Stimulated activated effector memory CD8-positive, alpha-beta T cell treated with anti-CD3 and anti-CD28 coated beads, Interleukin-12 subunit alpha, Interleukin-12 subunit beta, amount 100 ng/mL, for 72 hours (primary cell): ENCODE results near the gene MCUB.

Experiments
- ATAC-seq: fragments of 150-1000 bp; cut with Tn5 transposase; 2 replicates; pipeline ENCODE4 v1.10.0; 2021
- DNase-seq, 2 donors: peaks; one replicate each; pipeline ENCODE4 v3.0.0; 2021 to 2022; ENCODE audit warnings: low spot score in 2 of 2
- H3K27ac Mint-ChIP-seq: one replicate; pipeline ENCODE4 v1.8.0; 2022; ENCODE audit warnings: mild to moderate bottlenecking, mixed read lengths
- H3K36me3 Mint-ChIP-seq: one replicate; pipeline ENCODE4 v1.8.0; 2022; ENCODE audit warnings: mild to moderate bottlenecking, mixed read lengths
- H3K4me1 Mint-ChIP-seq: one replicate; pipeline ENCODE4 v1.8.0; 2022; ENCODE audit warnings: mixed read lengths
- H3K4me3 Mint-ChIP-seq: one replicate; pipeline ENCODE4 v1.8.0; 2022; ENCODE audit warnings: mild to moderate bottlenecking, mixed read lengths
- H3K9me3 Mint-ChIP-seq: one replicate; pipeline ENCODE4 v1.8.0; 2022; ENCODE audit warnings: mixed read lengths

The MCUB gene

GRCh38 chr4:109702950-109703663, 143.1 kb downstream of the MCUB start, which contains the start of gene CASP6:
Gene CASP6 (minus strand): TSS chr4:109703445. CDS start chr4:109703395, 50 bp downstream.
- Mint-ChIP-seq H3K36me3 (peaks cover 4% of the 10 kb centered on the region), H3K27ac (peak within 1 kb of the TSS; percentile 93), H3K4me1 (peaks cover 27% of the 10 kb centered on the region), H3K4me3 (peak within 1 kb of the TSS; percentile 92), H3K9me3 (no peaks in the 10 kb centered on the region)
- DNase-seq = peak; percentile 59 to 85
- ATAC-seq = peak; percentile 90

GRCh38 chr4:109703664-109704361, 143.8 kb downstream of the MCUB start:
- peaks cover 4% of the 10 kb centered on the region for H3K36me3 Mint-ChIP-seq
- no peaks in the 10 kb centered on the region for H3K9me3 Mint-ChIP-seq
- peak overlapping the region; percentile 93 for H3K27ac Mint-ChIP-seq
- no peak for DNase-seq
- peaks cover 21% of the 10 kb centered on the region for H3K4me1 Mint-ChIP-seq
- ATAC-seq = no peak
- peak overlapping the region; percentile 92 for H3K4me3 Mint-ChIP-seq

GRCh38 chr4:109708435-109708834, 148.4 kb downstream of the MCUB start:
- DNase-seq (no peak), ATAC-seq (no peak)
- no peaks in the 10 kb centered on the region for H3K4me1 Mint-ChIP-seq
- H3K4me3 Mint-ChIP-seq = no peak overlapping the region
- no peak overlapping the region for H3K27ac Mint-ChIP-seq
- no peaks in the 10 kb centered on the region for H3K9me3 Mint-ChIP-seq
- peaks cover 9% of the 10 kb centered on the region for H3K36me3 Mint-ChIP-seq

- Mint-ChIP-seq H3K4me1 (no peaks in the 10 kb centered on the region), H3K9me3 (no peaks in the 10 kb centered on the region), H3K36me3 (peaks cover 11% of the 10 kb centered on the region), H3K27ac (no peak overlapping the region), H3K4me3 (no peak overlapping the region)
- ATAC-seq (no peak), DNase-seq (no peak)
Observed at GRCh38 chr4:109708990-109709389, 148.9 kb downstream of the MCUB start.

GRCh38 chr4:109713500-109713899, 153.5 kb downstream of the MCUB start:
- Mint-ChIP-seq H3K4me1 (no peaks in the 10 kb centered on the region), H3K9me3 (no peaks in the 10 kb centered on the region), H3K27ac (no peak overlapping the region), H3K36me3 (peaks cover 34% of the 10 kb centered on the region), H3K4me3 (no peak overlapping the region)
- no peak for ATAC-seq
- no peak for DNase-seq

- no peaks in the 10 kb centered on the region for H3K9me3 Mint-ChIP-seq
- no peak for DNase-seq
- no peak overlapping the region for H3K4me3 Mint-ChIP-seq
- H3K36me3 Mint-ChIP-seq = peaks cover 26% of the 10 kb centered on the region
- ATAC-seq = no peak
- H3K4me1 Mint-ChIP-seq = peaks cover 5% of the 10 kb centered on the region
- no peak overlapping the region for H3K27ac Mint-ChIP-seq
Observed at GRCh38 chr4:109718759-109719158, 158.7 kb downstream of the MCUB start.

GRCh38 chr4:109719604-109720003, 159.6 kb downstream of the MCUB start:
- Mint-ChIP-seq H3K9me3 (no peaks in the 10 kb centered on the region), H3K27ac (no peak overlapping the region), H3K4me3 (no peak overlapping the region), H3K36me3 (peaks cover 17% of the 10 kb centered on the region), H3K4me1 (peaks cover 5% of the 10 kb centered on the region)
- DNase-seq (no peak), ATAC-seq (no peak)

- ATAC-seq = no peak
Observed at GRCh38 chr4:109721033-109721432, 161.0 kb downstream of the MCUB start.

GRCh38 chr4:109722357-109722756, 162.3 kb downstream of the MCUB start:
- ATAC-seq = no peak
- DNase-seq = no peak
- no peak overlapping the region for H3K27ac Mint-ChIP-seq
- H3K4me1 Mint-ChIP-seq = peaks cover 5% of the 10 kb centered on the region
- peaks cover under 1% of the 10 kb centered on the region for H3K36me3 Mint-ChIP-seq
- H3K4me3 Mint-ChIP-seq = no peak overlapping the region
- no peaks in the 10 kb centered on the region for H3K9me3 Mint-ChIP-seq

More at GRCh38 chr4:109721033-109721432, 161.0 kb downstream of the MCUB start:
- H3K36me3 Mint-ChIP-seq = peaks cover 12% of the 10 kb centered on the region
- H3K4me1 Mint-ChIP-seq = peaks cover 5% of the 10 kb centered on the region
- H3K27ac Mint-ChIP-seq = no peak overlapping the region
- no peak for DNase-seq
- no peak overlapping the region for H3K4me3 Mint-ChIP-seq
- H3K9me3 Mint-ChIP-seq = no peaks in the 10 kb centered on the region

GRCh38 chr4:109723110-109723509, 163.1 kb downstream of the MCUB start:
- no peak overlapping the region for H3K27ac Mint-ChIP-seq
- no peak for DNase-seq
- H3K4me1 Mint-ChIP-seq = peaks cover 9% of the 10 kb centered on the region
- H3K4me3 Mint-ChIP-seq = no peak overlapping the region
- H3K9me3 Mint-ChIP-seq = no peaks in the 10 kb centered on the region
- no peaks in the 10 kb centered on the region for H3K36me3 Mint-ChIP-seq
- no peak for ATAC-seq

GRCh38 chr4:109728385-109728784, 168.3 kb downstream of the MCUB start:
- H3K4me3 Mint-ChIP-seq = peak overlapping the region; percentile 75
- no peak overlapping the region for H3K27ac Mint-ChIP-seq
- H3K36me3 Mint-ChIP-seq = no peaks in the 10 kb centered on the region
- H3K4me1 Mint-ChIP-seq = peaks cover 5% of the 10 kb centered on the region
- H3K9me3 Mint-ChIP-seq = no peaks in the 10 kb centered on the region
- DNase-seq (no peak), ATAC-seq (no peak)

- H3K4me1 Mint-ChIP-seq = peaks cover 5% of the 10 kb centered on the region
- no peak for DNase-seq
Observed at GRCh38 chr4:109729117-109729717, 169.2 kb downstream of the MCUB start.

GRCh38 chr4:109729718-109730618, 169.9 kb downstream of the MCUB start, which contains the start of gene PLA2G12A:
Gene PLA2G12A (minus strand): TSS chr4:109730070. CDS start chr4:109729809, 261 bp downstream.
- peak; percentile 71 to 89 for DNase-seq
- peaks cover 5% of the 10 kb centered on the region for H3K4me1 Mint-ChIP-seq
- peak within 1 kb of the TSS; percentile 33 for H3K27ac Mint-ChIP-seq
- H3K36me3 Mint-ChIP-seq = no peaks in the 10 kb centered on the region
- H3K9me3 Mint-ChIP-seq = no peaks in the 10 kb centered on the region
- ATAC-seq = peak; percentile 94
- H3K4me3 Mint-ChIP-seq = peak within 1 kb of the TSS; percentile 75

More at GRCh38 chr4:109729117-109729717, 169.2 kb downstream of the MCUB start:
- no peaks in the 10 kb centered on the region for H3K9me3 Mint-ChIP-seq
- no peak for ATAC-seq
- no peaks in the 10 kb centered on the region for H3K36me3 Mint-ChIP-seq
- H3K4me3 Mint-ChIP-seq = peak overlapping the region; percentile 75
- H3K27ac Mint-ChIP-seq = no peak overlapping the region

- Mint-ChIP-seq H3K9me3 (no peaks in the 10 kb centered on the region), H3K4me3 (peak overlapping the region; percentile 75), H3K27ac (peak overlapping the region; percentile 33), H3K4me1 (peaks cover 5% of the 10 kb centered on the region), H3K36me3 (no peaks in the 10 kb centered on the region)
- no peak for ATAC-seq
- no peak for DNase-seq
Observed at GRCh38 chr4:109730619-109731545, 170.8 kb downstream of the MCUB start.
